MCF 10A (cell line): ENCODE data around the gene CITED2. TPM values are rescaled to one million over a fixed set of nuclear protein-coding genes. Genes with fewer than 3 reads are reported as not detected.
"Not testable (repeated sequence)": the region's sequence is repeated elsewhere in the genome, so short reads cannot be mapped to it uniquely, and the experiment has no call there.

Experiments used
- BruUV-seq: library from RNA; stranded (reverse); fragments of 400-500 nt; replicated peaks from 2 replicates; lab custom pipeline; 2021; lab: Mats Ljungman, UMichigan
- CTCF ChIA-PET: fragments of 300-600 bp; sonication (Branson Sonifier 250); formaldehyde crosslinking; extraction: SDS; loops from one replicate; lab custom pipeline; 2021; ENCODE audit warnings: antibody characterized with exemption, inconsistent platforms; lab: Yijun Ruan, JAX
- POLR2A ChIA-PET: fragments of 300-600, 350-650 bp; sonication (Branson Sonifier 250); formaldehyde crosslinking; extraction: SDS; loops from one replicate; lab custom pipeline; 2020; ENCODE audit warnings: antibody characterized with exemption, inconsistent platforms; lab: Yijun Ruan, JAX
- DNase-seq: peaks from one replicate; pipeline ENCODE4 v3.0.0-alpha.2; 2018; ENCODE audit not compliant: unreplicated experiment
- H3K27ac Mint-ChIP-seq: one replicate; pipeline ENCODE4 v1.8.0; 2022; ENCODE audit warnings: mild to moderate bottlenecking, low read depth, mixed read lengths; ENCODE audit not compliant: unreplicated experiment
- H3K27me3 Mint-ChIP-seq: one replicate; pipeline ENCODE4 v1.8.0; 2022; ENCODE audit warnings: mixed read lengths; ENCODE audit not compliant: insufficient read depth, unreplicated experiment
- H3K36me3 Mint-ChIP-seq: one replicate; pipeline ENCODE4 v1.8.0; 2022; ENCODE audit warnings: mild to moderate bottlenecking, moderate library complexity, mixed read lengths; ENCODE audit not compliant: insufficient read depth, unreplicated experiment
- H3K4me1 Mint-ChIP-seq: one replicate; pipeline ENCODE4 v1.8.0; 2022; ENCODE audit warnings: mixed read lengths; ENCODE audit not compliant: insufficient read depth, unreplicated experiment
- H3K4me3 Mint-ChIP-seq: one replicate; pipeline ENCODE4 v1.8.0; 2022; ENCODE audit warnings: mild to moderate bottlenecking, moderate library complexity, mixed read lengths; ENCODE audit not compliant: unreplicated experiment
- H3K9me3 Mint-ChIP-seq: one replicate; pipeline ENCODE4 v1.8.0; 2022; ENCODE audit warnings: mixed read lengths; ENCODE audit not compliant: unreplicated experiment
- CTCF ChIP-seq: fragments of 200-600 bp; IDR thresholded peaks from one replicate; pipeline ENCODE4 v1.8.0; 2022; ENCODE audit warnings: antibody characterized with exemption, mild to moderate bottlenecking; ENCODE audit not compliant: unreplicated experiment
- intact Hi-C: fragments of 100-400 bp; cut with micrococcal nuclease; formaldehyde crosslinking; loops from 2 replicates; pipeline ENCODE4 v1.14.1; 2022
- total RNA-seq: library from RNA; stranded (reverse); gene quantifications from 2 replicates; pipeline ENCODE4 v1.2.3, GENCODE V29; 2022

CITED2 gene
- total RNA-seq, 1 experiment from 2014 or later, result 50.4 TPM

GRCh38 chr6:139418481-139419132 lies 44.2 kb upstream of the CITED2 start:
- Mint-ChIP-seq H3K4me1 (no peaks in the 10 kb centered on the region), H3K27me3 (no peaks in the 10 kb centered on the region), H3K9me3 (no peaks in the 10 kb centered on the region), H3K27ac (no peak overlapping the region), H3K36me3 (no peaks in the 10 kb centered on the region), H3K4me3 (no peak overlapping the region)
- BruUV-seq, result no TSS peak
- CTCF ChIA-PET, result interaction anchor here (0.9 kb wide), 1 partner anchor 14 kb away, joined by 6 read pairs; no protein-coding TSS in a partner anchor
- DNase-seq, result no peak
- no peak for TF ChIP-seq CTCF
- intact Hi-C loops, result no loop called here
- POLR2A ChIA-PET, result interaction anchor here (1.3 kb wide), 1 partner anchor 11 kb away, joined by 3 read pairs; no protein-coding TSS in a partner anchor

- no TSS peak for BruUV-seq
- ChIA-PET POLR2A (interaction anchor here (1.5 kb wide), 1 partner anchor 9 kb away, joined by 4 read pairs; no protein-coding TSS in a partner anchor), CTCF (interaction anchor here (1.4 kb wide), 1 partner anchor 9 kb away, joined by 3 read pairs; no protein-coding TSS in a partner anchor)
- Mint-ChIP-seq H3K27me3 (no peaks in the 10 kb centered on the region), H3K4me3 (no peak overlapping the region), H3K9me3 (no peaks in the 10 kb centered on the region), H3K27ac (no peak overlapping the region), H3K36me3 (no peaks in the 10 kb centered on the region), H3K4me1 (no peaks in the 10 kb centered on the region)
- TF ChIP-seq CTCF, result no peak
- intact Hi-C loops, result no loop called here
- no peak for DNase-seq
Measured at GRCh38 chr6:139416146-139416545, 41.7 kb upstream of the CITED2 start.

- ChIA-PET POLR2A (interaction anchor here (1.5 kb wide), 1 partner anchor 10 kb away, joined by 4 read pairs; no protein-coding TSS in a partner anchor), CTCF (no interaction called here)
- intact Hi-C loops, result no loop called here
- no TSS peak for BruUV-seq
- no peak overlapping the region for H3K4me3 Mint-ChIP-seq
- no peak overlapping the region for H3K27ac Mint-ChIP-seq
- no peaks in the 10 kb centered on the region for H3K4me1 Mint-ChIP-seq
- no peaks in the 10 kb centered on the region for H3K36me3 Mint-ChIP-seq
- no peak for TF ChIP-seq CTCF
- H3K9me3 Mint-ChIP-seq, result no peaks in the 10 kb centered on the region
- no peak for DNase-seq
- no peaks in the 10 kb centered on the region for H3K27me3 Mint-ChIP-seq
Measured at GRCh38 chr6:139415365-139415764, 40.9 kb upstream of the CITED2 start.

- H3K27me3 Mint-ChIP-seq, BruUV-seq, intact Hi-C loops, H3K4me3 Mint-ChIP-seq, H3K36me3 Mint-ChIP-seq, CTCF ChIA-PET, DNase-seq, H3K27ac Mint-ChIP-seq, H3K9me3 Mint-ChIP-seq: not testable (repeated sequence)
- H3K4me1 Mint-ChIP-seq, result peaks cover 25% of the 10 kb centered on the region
- POLR2A ChIA-PET, result interaction anchor here (0.8 kb wide), 1 partner anchor 37 kb away, joined by 4 read pairs; no protein-coding TSS in a partner anchor
Measured at GRCh38 chr6:139412103-139412502, 37.7 kb upstream of the CITED2 start.
